Trophoblast cell (in vitro differentiated cells and primary cell): Measurements from ENCODE around the gene TMEM174.

Source experiments
- DNase-seq, 2 donors: peaks; one replicate each; pipeline ENCODE4 v3.0.0-alpha.2; 2016
- H2AFZ ChIP-seq: 2 replicates; pipeline ENCODE4 v1.6.1; 2013; ENCODE audit warnings: low read length, moderate library complexity, mild to moderate bottlenecking; ENCODE audit not compliant: insufficient read depth, poor library complexity
- H2AK5ac ChIP-seq: 2 replicates; pipeline ENCODE4 v1.6.1; 2013; ENCODE audit warnings: mild to moderate bottlenecking, low read length
- H2BK120ac ChIP-seq: 2 replicates; pipeline ENCODE4 v1.6.1; 2013; ENCODE audit warnings: low read length, mild to moderate bottlenecking, moderate library complexity; ENCODE audit not compliant: insufficient read depth, poor library complexity
- H2BK12ac ChIP-seq: 2 replicates; pipeline ENCODE4 v1.6.1; 2013; ENCODE audit warnings: mild to moderate bottlenecking, low read length, moderate library complexity
- H2BK5ac ChIP-seq: 2 replicates; pipeline ENCODE4 v1.6.1; 2013; ENCODE audit warnings: low read length, low read depth, moderate library complexity, mild to moderate bottlenecking; ENCODE audit not compliant: poor library complexity
- H3K14ac ChIP-seq: 2 replicates; pipeline ENCODE4 v1.6.1; 2013; ENCODE audit warnings: mild to moderate bottlenecking, low read length
- H3K18ac ChIP-seq: 2 replicates; pipeline ENCODE4 v1.6.1; 2013; ENCODE audit warnings: mild to moderate bottlenecking, low read length
- H3K23ac ChIP-seq: 2 replicates; pipeline ENCODE4 v1.6.1; 2013; ENCODE audit warnings: low read length
- H3K27ac ChIP-seq: 2 replicates; pipeline ENCODE4 v1.5.1; 2013; ENCODE audit warnings: low read depth, mild to moderate bottlenecking, inconsistent platforms, low read length, moderate library complexity
- H3K27me3 ChIP-seq: 2 replicates; pipeline ENCODE4 v1.6.1; 2013; ENCODE audit warnings: inconsistent platforms, mild to moderate bottlenecking, low read length, moderate library complexity; ENCODE audit not compliant: insufficient read depth
- H3K36me3 ChIP-seq, 2 experiments: 1 replicate in 1 of 2; 2 replicates in 1 of 2; pipeline ENCODE4 v1.6.1; 2013; ENCODE audit warnings: low read length in 2 of 2, mild to moderate bottlenecking in 2 of 2, moderate library complexity in 1 of 2; ENCODE audit not compliant: insufficient read depth in 2 of 2, control insufficient read depth in 1 of 2
- H3K4ac ChIP-seq: 2 replicates; pipeline ENCODE4 v1.6.1; 2013; ENCODE audit warnings: low read depth, mild to moderate bottlenecking, low read length, moderate library complexity
- H3K4me1 ChIP-seq, 2 experiments: 1 replicate in 1 of 2; 2 replicates in 1 of 2; pipeline ENCODE4 v1.6.1; 2013; ENCODE audit warnings: low read length in 2 of 2, mild to moderate bottlenecking in 2 of 2, moderate library complexity in 1 of 2; ENCODE audit not compliant: insufficient read depth in 2 of 2, control insufficient read depth in 1 of 2
- H3K4me2 ChIP-seq: 2 replicates; pipeline ENCODE4 v1.6.1; 2013; ENCODE audit warnings: inconsistent platforms, mild to moderate bottlenecking, low read length, moderate library complexity
- H3K4me3 ChIP-seq: 2 replicates; pipeline ENCODE4 v1.5.1; 2013; ENCODE audit warnings: mild to moderate bottlenecking, low read depth, low read length, inconsistent platforms
- H3K79me1 ChIP-seq: one replicate; pipeline ENCODE4 v1.6.1; 2013; ENCODE audit warnings: low read length
- H3K79me2 ChIP-seq: 2 replicates; pipeline ENCODE4 v1.6.1; 2013; ENCODE audit warnings: low read length, mild to moderate bottlenecking; ENCODE audit not compliant: control insufficient read depth, insufficient read depth, poor library complexity
- H3K9ac ChIP-seq: 2 replicates; pipeline ENCODE4 v1.6.1; 2013; ENCODE audit warnings: mild to moderate bottlenecking, low read length
- H3K9me3 ChIP-seq: 2 replicates; pipeline ENCODE4 v1.6.1; 2013; ENCODE audit warnings: low read depth, mild to moderate bottlenecking, control low read depth, inconsistent platforms, low read length; ENCODE audit not compliant: insufficient read depth
- H4K12ac ChIP-seq: 2 replicates; pipeline ENCODE4 v1.6.1; 2013; ENCODE audit warnings: low read depth, mild to moderate bottlenecking, low read length, moderate library complexity
- H4K8ac ChIP-seq: 2 replicates; pipeline ENCODE4 v1.6.1; 2013; ENCODE audit warnings: low read depth, mild to moderate bottlenecking, low read length, moderate library complexity
- H4K91ac ChIP-seq: one replicate; pipeline ENCODE4 v1.6.1; 2013; ENCODE audit warnings: low read depth, mild to moderate bottlenecking, low read length, moderate library complexity
- WGBS: extraction: QIAGEN DNeasy Blood & Tissue Kit; methylation state at CpG from one replicate; pipeline ENCODE4 v1.1.7; 2013; ENCODE audit warnings: missing lambda C conversion rate; ENCODE audit not compliant: insufficient read length, insufficient coverage; ENCODE audit errors: extremely low coverage; 5-methylcytosine and 5-hydroxymethylcytosine counted together

Gene TMEM174

DNA sequence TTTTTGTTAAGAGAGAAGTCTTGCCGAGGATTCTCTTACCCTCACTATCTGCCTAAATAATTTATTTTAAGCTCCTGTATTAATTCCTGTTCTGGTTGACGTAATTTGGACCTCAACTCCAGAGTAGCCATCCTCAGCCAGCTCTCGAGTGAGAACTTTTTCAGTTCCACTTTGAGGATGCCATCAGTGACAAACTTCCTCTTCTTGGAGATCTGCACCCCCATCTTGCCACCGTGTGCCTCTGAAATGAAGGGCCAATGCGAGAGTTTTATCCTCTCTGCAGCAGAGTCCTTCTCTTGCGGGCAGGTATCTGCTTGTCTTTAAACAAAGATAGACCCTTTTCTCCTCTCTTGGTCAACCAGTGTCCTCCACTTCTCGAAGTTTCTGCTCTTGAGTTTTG lies 19.5 kb upstream of the TMEM174 start:
- no peak overlapping the region for H2AK5ac ChIP-seq
- no peaks in the 10 kb centered on the region for H3K79me2 ChIP-seq
- no peak overlapping the region for H3K9ac ChIP-seq
- H3K4me2 ChIP-seq = no peak overlapping the region
- H3K4me3 ChIP-seq = no peak overlapping the region
- no CpG with 5 or more reads among the region's 7 CpGs for WGBS
- peaks cover 4% of the 10 kb centered on the region for H3K79me1 ChIP-seq
- no peaks in the 10 kb centered on the region for H3K36me3 ChIP-seq
- H4K8ac ChIP-seq = no peak overlapping the region
- H3K23ac ChIP-seq = no peak overlapping the region
- H3K4me1 ChIP-seq = peaks cover 9 to 17% of the 10 kb centered on the region in 2 experiments
- H2BK5ac ChIP-seq = no peak overlapping the region
- DNase-seq = no peak
- H3K4ac ChIP-seq = no peak overlapping the region
- H3K27ac ChIP-seq = no peak overlapping the region
- H4K12ac ChIP-seq = no peak overlapping the region
- H2BK120ac ChIP-seq = no peak overlapping the region
- H2AFZ ChIP-seq = no peak overlapping the region
- no peak overlapping the region for H2BK12ac ChIP-seq
- no peak overlapping the region for H4K91ac ChIP-seq
- H3K14ac ChIP-seq = no peak overlapping the region
- no peaks in the 10 kb centered on the region for H3K27me3 ChIP-seq
- H3K9me3 ChIP-seq = no peaks in the 10 kb centered on the region
- no peak overlapping the region for H3K18ac ChIP-seq

DNA sequence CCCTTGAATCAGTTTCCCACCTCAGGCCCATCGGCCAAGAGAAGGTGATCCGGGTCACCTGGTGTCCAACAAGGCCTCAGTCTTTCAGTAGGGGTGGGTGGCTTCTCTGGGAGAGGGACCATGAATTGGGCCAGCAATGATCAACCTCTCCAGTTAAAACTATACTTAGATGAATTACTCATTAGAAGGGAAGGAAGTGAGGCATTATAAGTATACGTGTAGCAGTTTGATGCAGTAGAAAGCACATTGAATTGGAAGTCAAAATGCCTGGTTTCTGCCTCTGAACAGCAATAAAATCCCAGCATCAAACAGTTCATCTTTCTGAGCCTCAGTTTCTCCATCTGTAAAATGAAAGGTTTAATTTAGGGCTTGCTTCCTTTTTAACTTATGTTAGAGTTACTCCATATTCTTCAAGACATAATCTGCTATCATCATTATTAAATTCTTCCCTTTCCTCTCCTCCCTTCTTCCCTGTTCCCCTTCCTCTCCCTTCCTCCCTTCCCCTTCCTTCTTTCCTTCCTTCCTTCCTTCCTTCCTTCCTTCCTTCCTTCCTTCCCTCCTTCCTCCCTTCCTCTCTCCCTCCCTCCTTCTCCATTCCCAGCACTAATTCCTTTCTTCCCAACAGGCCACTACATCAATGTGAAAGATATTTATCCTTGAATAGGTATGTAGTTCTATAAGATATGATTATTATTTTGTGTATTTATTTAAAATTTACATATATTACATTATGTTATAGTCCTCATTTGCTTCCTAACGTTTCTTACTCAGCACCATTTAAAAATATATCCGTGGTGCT lies 18.6 kb upstream of the TMEM174 start:
- H3K27ac ChIP-seq = no peak overlapping the region
- H3K4me1 ChIP-seq = peaks cover 9 to 17% of the 10 kb centered on the region in 2 experiments
- H3K4ac ChIP-seq = no peak overlapping the region
- H2BK120ac ChIP-seq = no peak overlapping the region
- no CpG with 5 or more reads among the region's 5 CpGs for WGBS
- H4K91ac ChIP-seq = no peak overlapping the region
- no peak overlapping the region for H4K8ac ChIP-seq
- no peaks in the 10 kb centered on the region for H3K9me3 ChIP-seq
- no peak overlapping the region for H2AFZ ChIP-seq
- H3K18ac ChIP-seq = no peak overlapping the region
- H3K36me3 ChIP-seq = no peaks in the 10 kb centered on the region
- H3K9ac ChIP-seq = no peak overlapping the region
- H2AK5ac ChIP-seq = no peak overlapping the region
- H3K4me3 ChIP-seq = no peak overlapping the region
- no peak overlapping the region for H3K14ac ChIP-seq
- no peak overlapping the region for H3K23ac ChIP-seq
- no peaks in the 10 kb centered on the region for H3K79me2 ChIP-seq
- no peak overlapping the region for H2BK5ac ChIP-seq
- no peak overlapping the region for H4K12ac ChIP-seq
- no peak for DNase-seq
- H3K79me1 ChIP-seq = peaks cover 4% of the 10 kb centered on the region
- H3K4me2 ChIP-seq = no peak overlapping the region
- no peaks in the 10 kb centered on the region for H3K27me3 ChIP-seq
- H2BK12ac ChIP-seq = no peak overlapping the region

DNA sequence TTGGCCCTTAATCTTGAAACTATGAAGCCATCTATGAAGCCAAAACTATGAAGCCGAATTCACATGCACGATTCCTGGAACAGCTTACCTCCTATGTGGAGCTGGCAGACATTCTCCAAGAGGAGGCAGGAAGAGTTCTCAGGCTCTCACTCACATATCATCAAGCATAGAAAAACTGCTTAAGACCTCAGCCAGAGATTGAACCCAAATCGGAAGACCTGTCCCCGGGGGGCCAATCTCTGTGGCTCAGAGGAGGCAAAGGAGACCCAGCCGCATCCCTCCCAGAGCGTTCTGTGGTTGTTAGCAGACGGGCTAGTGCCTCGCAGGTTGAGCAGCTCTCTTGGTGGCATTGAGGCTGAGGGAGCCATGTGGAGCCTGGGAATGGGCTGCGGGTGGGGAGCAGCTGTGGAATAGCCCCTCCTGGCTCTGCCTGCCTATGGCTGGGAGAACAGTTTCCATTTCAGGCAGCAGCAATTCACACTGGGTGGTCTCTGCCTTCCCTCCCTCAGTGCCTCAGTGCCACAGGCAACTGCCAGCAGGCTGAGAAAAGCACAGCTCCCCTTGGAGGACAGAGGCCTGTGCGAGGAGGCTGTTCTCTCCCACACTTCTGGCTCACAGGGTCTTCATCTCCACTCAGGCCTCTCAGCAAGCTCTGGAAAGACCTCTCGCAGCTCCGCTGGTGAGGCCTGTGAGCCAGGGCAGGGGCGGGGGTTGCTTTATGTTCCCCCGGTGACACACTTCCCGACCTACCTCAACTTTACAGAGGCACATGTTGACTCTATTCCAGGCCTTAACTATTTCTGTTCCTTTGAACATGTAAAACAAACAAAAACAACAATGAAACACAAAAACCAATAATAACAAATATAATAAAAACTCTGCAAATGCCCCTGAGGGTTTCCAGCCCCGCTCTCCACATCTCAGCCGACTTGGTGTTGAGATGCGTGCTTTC lies 17.4 kb upstream of the TMEM174 start:
- no peak overlapping the region for H3K18ac ChIP-seq
- H3K4ac ChIP-seq = no peak overlapping the region
- no peak overlapping the region for H3K4me2 ChIP-seq
- H2BK5ac ChIP-seq = no peak overlapping the region
- H3K9me3 ChIP-seq = no peaks in the 10 kb centered on the region
- no peak overlapping the region for H2AK5ac ChIP-seq
- no peak overlapping the region for H3K14ac ChIP-seq
- H3K79me2 ChIP-seq = no peaks in the 10 kb centered on the region
- no peak overlapping the region for H3K9ac ChIP-seq
- peak overlapping the region; percentile 11 for H4K8ac ChIP-seq
- WGBS = no CpG with 5 or more reads among the region's 18 CpGs
- H2BK120ac ChIP-seq = no peak overlapping the region
- H3K4me3 ChIP-seq = no peak overlapping the region
- peaks cover 9 to 17% of the 10 kb centered on the region in 2 experiments for H3K4me1 ChIP-seq
- H3K23ac ChIP-seq = no peak overlapping the region
- no peak overlapping the region for H4K91ac ChIP-seq
- no peaks in the 10 kb centered on the region for H3K36me3 ChIP-seq
- no peak for DNase-seq
- no peak overlapping the region for H2AFZ ChIP-seq
- H3K27me3 ChIP-seq = no peaks in the 10 kb centered on the region
- H2BK12ac ChIP-seq = no peak overlapping the region
- H3K27ac ChIP-seq = no peak overlapping the region
- no peak overlapping the region for H4K12ac ChIP-seq
- peaks cover 4% of the 10 kb centered on the region for H3K79me1 ChIP-seq

DNA sequence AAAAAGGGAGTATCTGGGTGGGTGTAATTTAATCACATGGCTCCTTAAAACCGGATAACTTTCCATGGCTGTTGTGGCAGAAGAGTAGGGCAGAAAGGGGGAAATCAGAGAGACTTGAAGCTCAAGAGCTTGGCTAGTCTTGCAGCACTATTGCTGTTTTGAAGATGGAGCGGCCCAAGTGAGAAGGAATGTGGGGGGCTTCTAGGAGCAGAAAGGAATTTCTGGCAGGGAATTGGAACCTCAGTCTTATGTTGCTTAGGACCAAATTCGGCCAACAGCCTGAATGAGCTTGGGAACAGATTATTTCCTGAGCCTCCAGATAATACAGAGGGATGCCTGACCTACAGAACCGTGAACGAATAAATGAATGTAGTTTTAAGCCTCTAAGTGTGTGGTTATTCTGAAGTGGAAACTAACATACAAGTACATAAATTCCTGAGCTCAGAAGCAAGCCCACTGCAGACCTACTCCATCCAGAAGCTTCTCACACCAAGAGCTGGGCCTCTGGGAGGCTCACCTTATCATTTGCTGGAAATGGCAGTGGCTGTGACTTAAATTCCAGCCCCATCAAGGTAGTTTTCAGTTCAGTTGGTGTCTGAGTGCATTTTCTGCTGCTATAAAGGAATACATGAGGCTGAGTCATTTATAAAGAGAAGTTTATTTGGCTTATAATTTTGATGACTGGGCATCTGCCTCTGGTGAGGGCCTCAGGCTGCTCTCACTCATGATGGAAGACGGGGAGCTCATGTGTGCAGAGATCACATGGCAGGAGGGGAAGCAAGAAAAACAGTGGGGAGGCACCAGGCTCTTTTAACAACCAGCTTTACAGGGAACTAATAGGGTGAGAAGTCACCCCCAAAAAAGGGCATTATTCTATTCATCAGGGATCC lies 15.3 kb upstream of the TMEM174 start:
- no peak overlapping the region for H3K9ac ChIP-seq
- WGBS = no CpG with 5 or more reads among the region's 6 CpGs
- no peaks in the 10 kb centered on the region for H3K9me3 ChIP-seq
- no peak overlapping the region for H2AFZ ChIP-seq
- H4K12ac ChIP-seq = no peak overlapping the region
- H3K27ac ChIP-seq = no peak overlapping the region
- no peak overlapping the region for H2AK5ac ChIP-seq
- H3K4me2 ChIP-seq = no peak overlapping the region
- H3K18ac ChIP-seq = no peak overlapping the region
- no peaks in the 10 kb centered on the region for H3K36me3 ChIP-seq
- H2BK5ac ChIP-seq = no peak overlapping the region
- no peak overlapping the region for H3K14ac ChIP-seq
- no peak overlapping the region for H2BK12ac ChIP-seq
- H3K4me1 ChIP-seq = peaks cover 2 to 5% of the 10 kb centered on the region in 2 experiments
- H4K8ac ChIP-seq = no peak overlapping the region
- no peak overlapping the region for H3K4me3 ChIP-seq
- no peaks in the 10 kb centered on the region for H3K79me2 ChIP-seq
- H3K79me1 ChIP-seq = peaks cover under 1% of the 10 kb centered on the region
- no peaks in the 10 kb centered on the region for H3K27me3 ChIP-seq
- no peak overlapping the region for H4K91ac ChIP-seq
- no peak overlapping the region for H2BK120ac ChIP-seq
- H3K4ac ChIP-seq = no peak overlapping the region
- DNase-seq = no peak
- no peak overlapping the region for H3K23ac ChIP-seq
